NCI-H1436 (cell line): ENCODE results near the gene NOXRED1.
"Not testable (repeated sequence)": the region's sequence is repeated elsewhere in the genome, so short reads cannot be mapped to it uniquely, and the experiment has no call there.

ENCODE experiments used
- DNase-seq: peaks from one replicate; lab custom pipeline; 2025; lab: John Stamatoyannopoulos, UW

Gene NOXRED1, protein sequence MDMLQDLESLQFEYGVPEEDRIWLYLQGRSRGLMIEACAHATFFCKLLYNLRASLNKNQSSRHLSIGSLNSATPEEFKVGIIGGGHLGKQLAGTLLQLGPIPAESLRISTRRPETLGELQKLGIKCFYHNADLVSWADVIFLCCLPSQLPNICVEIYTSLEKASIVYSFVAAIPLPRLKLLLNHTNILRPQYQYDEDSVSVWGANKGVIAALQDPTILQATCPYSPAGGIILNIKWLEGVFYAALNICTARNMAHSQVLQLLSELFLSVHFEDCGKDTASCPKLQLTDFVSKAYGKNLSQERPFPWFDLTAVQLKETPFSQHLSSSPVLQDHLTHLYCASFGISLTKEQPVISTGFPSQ

GRCh38 chr14:77423423-77423822 is at the start of gene NOXRED1:
TSS of gene NOXRED1 (minus strand) at chr14:77423523. CDS start at chr14:77422889, 634 bp downstream.
- DNase-seq, result no peak

DNA sequence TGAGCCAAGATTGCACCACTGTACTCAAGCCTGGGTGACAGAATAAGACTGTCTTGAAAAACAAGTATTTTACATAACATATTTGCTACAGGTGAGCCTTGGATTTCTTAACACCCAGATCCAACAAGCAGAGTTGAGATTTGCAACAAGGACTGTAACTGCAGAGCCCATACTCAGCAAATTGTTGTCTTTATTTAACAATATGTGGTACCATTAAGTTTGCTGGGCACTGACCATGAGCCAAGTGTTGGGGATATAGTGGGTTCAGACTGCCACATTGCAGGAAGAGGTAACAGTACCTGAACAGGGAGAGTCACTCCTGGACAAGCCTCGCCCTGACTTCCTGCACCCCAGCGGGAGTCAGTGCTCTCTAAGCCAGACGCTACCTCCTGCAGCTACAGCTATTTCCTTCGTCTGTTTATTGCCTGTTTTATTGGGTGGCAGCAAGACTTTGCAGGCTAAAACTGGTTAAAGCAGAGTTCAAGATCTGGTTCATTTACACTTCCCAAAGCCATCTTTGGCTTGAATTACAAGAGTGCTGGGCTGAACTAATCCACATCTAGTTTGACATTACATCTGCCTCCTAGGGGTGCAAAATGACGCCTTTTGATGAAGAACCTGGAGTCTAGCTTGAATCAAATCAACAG is 47.0 kb upstream of the NOXRED1 start:
- DNase-seq, result no peak

DNA sequence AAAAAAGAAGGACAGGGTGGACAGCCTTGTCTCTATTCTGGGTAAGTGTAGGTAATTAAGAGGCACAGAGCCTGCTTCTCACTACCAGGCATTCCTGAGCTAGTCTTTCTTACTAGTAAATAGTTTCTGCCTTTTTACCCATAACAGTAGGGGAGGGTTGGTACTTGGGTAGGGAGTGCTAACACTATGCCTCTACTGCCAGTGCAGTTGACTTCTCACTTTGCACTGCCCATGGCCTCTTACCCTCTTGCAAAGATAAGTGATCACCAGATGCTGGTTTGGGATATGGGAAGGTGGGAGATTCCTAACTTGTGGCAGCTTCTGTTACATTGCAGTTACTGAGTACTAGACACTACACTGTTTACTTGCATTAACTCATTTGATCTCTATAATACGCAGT is 46.2 kb upstream of the NOXRED1 start:
- no peak for DNase-seq

GRCh38 chr14:77469067-77469505 is 45.8 kb upstream of the NOXRED1 start:
- DNase-seq, result no peak

GRCh38 chr14:77467801-77468200 is 44.5 kb upstream of the NOXRED1 start:
- no peak for DNase-seq

- peak; percentile 42 for DNase-seq
These were observed 35.9 kb upstream of the NOXRED1 start for GRCh38 chr14:77459072-77459723.

GRCh38 chr14:77458249-77458950 is 35.1 kb upstream of the NOXRED1 start:
- DNase-seq, result peak; percentile 20

DNA sequence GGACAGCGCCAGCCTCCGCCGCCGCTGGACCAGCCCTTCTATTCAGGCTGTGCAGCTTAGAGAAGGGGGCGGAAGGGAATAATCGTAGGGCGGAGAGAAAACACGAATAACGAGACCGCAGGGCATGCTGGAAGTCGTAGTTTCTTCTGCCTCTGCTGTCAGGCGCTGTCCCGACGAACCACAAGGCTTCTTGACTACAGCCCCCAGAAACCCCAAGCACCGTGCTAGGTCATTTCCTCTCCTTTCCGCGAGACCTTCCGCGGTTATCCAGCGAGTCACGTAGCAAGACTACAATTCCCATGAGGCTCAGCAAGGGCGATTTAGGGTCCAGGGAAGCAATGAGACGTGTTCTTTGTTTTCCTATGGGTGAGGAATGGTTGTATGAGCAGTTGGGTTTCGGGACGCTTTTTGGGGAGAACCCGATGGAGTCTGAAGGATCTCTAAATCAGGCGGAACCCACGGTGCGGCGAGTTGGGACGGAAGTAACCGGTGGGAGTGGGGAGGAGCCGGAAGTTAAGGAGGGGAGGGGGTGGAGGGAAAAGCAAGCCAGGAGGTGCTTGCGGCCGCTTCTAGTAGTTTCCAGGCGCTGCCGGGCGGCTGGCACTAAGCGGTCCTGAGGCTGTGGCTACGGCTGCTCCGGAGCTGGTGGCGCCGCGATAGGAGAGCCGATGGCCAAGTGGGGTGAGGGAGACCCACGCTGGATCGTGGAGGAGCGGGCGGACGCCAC is 34.4 kb upstream of the NOXRED1 start, which contains the start of the genes AHSA1 and VIPAS39:
Gene AHSA1 (plus strand): TSS at position 572 of the 727 bp plus-strand sequence. CDS start 97 bp downstream, at position 669.
Gene VIPAS39 (minus strand): TSS at position 80 of the 727 bp plus-strand sequence. CDS start 3,499 bp downstream, outside the sequence.
- peak; percentile 97 for DNase-seq

DNA sequence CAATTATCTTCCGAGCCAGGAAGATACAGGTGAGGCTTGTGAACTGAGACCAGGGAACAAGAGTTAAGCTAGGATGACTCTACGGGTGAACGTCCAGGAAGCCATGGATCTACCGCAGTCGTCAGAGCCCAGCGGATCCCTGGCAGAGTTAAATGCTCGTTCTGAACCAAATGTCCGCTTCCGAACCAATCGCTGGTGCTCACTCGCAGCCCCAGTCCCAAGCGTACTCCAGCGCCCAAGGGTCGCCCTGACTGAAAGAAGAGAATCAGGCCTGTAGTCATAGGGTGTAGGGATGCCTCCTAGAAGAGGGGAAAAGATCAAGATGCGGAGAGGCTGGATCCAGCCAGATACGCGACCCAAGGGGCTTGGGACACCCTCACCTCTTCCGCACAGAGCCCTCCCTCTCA is 33.8 kb upstream of the NOXRED1 start:
- DNase-seq, result no peak

GRCh38 chr14:77455966-77456640 is 32.8 kb upstream of the NOXRED1 start:
- DNase-seq, result no peak

DNA sequence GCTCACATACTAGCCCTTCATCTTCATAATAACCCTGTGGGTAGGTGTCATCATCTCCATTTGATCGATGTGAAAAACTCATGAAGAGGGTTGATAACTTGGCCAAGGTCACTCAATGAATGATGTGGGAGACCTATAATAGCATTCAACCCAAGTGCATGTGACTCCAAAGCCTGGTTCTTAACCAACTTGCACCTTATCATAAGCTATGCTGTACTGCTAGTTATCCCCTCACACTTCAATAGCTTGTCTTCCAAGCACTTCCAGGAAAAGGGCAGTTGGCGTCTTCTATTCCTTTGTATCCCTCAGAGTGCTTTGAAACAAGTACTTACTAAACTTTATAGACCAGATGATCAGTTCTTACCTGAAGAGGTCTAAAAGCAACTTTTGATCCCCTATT is 18.9 kb upstream of the NOXRED1 start:
- no peak for DNase-seq

- no peak for DNase-seq
These were observed 16.5 kb upstream of the NOXRED1 start for GRCh38 chr14:77439861-77440260.

DNA sequence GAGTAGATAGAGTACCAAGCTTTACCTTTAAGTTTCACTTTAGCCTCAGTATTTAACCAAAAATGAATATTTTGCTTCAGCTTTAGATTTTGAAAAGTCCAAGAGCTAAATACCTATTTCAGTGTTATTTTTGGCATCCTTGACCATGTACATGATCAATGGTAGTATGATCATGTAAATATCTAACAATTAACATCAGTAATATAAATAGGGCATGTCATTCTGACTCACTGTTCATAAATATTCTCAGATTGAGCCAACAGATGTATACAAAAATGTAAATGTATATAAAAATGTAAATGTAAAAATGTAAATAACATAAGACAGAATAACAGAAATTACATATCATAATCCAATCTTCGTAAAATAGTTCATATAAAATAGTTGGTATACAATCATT is 15.3 kb upstream of the NOXRED1 start:
- no peak for DNase-seq

DNA sequence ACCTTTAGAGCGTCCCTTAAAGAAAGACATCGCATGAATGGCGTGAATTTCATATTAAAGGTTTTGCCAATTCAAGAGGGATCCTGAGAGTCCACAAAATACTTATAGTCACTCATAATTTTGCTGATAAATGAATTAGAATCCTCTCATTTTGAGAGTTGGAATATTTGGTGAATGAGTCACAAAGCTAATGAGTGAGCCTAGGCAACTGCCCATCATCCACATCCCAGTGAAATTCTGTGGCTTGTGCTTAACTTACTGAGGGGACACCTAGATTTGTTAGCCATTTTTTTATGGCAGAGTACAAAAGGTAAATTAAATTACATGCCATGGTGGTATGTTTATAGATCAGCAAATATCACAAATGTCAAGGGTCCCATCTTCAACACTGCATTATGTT is 12.7 kb upstream of the NOXRED1 start:
- no peak for DNase-seq

GRCh38 chr14:77426396-77426795 is 3.1 kb upstream of the NOXRED1 start:
- DNase-seq, result no peak

- no peak for DNase-seq
These were observed 1.5 kb upstream of the NOXRED1 start for GRCh38 chr14:77424862-77425261.

- no peak for DNase-seq
These were observed 2.1 kb downstream of the NOXRED1 start for GRCh38 chr14:77421201-77421600.

GRCh38 chr14:77416836-77417235 is 6.5 kb downstream of the NOXRED1 start:
- no peak for DNase-seq

DNA sequence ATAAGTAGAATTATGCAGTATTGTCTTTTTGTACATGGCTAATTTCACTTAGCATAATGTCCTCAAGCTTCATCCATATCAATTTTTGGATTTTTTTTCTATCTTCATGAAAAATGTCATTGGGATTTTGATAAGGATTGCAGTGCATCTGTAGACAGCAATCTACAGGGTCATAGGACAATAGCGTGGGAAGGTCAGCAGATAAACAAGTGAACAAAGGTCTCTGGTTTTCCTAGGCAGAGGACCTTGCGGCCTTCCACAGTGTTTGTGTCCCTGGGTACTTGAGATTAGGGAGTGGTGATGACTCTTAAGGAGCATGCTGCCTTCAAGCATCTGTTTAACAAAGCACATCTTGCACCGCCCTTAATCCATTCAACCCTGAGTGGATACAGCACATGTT is 7.2 kb downstream of the NOXRED1 start:
- not testable (repeated sequence) for DNase-seq

GRCh38 chr14:77415403-77416030 is 7.8 kb downstream of the NOXRED1 start:
- not testable (repeated sequence) for DNase-seq
